ENCODE results near the gene GPR78. TPM values are rescaled to one million over a fixed set of nuclear protein-coding genes. Genes with fewer than 3 reads are reported as not detected.

The GPR78 gene
- total RNA-seq, 2 donors from 2014 or later, result not detected

DNA sequence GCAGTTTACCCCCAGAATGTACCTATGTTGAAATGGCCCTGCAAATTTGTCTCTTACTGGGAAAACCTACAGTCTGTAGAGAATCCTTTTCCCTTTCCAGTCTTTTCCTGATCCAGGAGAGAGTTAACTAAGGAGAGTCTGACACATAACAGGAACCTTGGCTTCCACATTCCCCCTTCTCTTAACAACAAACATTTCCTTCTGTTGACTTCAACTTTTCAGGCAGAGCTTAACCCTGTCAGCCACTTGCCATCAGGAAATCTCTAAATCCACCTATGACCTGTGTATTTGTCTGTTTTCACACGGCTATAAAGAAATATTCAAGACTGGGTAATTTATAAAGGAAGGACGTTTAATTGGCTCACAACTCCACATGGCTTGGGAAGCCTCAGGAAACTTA is 45.6 kb upstream of the GPR78 start:
- H3K36me3 ChIP-seq (replicated peaks in 1 of 2; ENCODE audit: insufficient read depth in 1 of 2, low read depth in 2 of 2), result no peaks in the 10 kb centered on the region
- H3K9me3 ChIP-seq, result no peaks in the 10 kb centered on the region
- no peak overlapping the region for H3K4me3 ChIP-seq
- peak overlapping the region; percentile 82 to 97 (median 94) for H3K27ac ChIP-seq
- no peaks in the 10 kb centered on the region for H3K27me3 ChIP-seq
- DNase-seq, result no peak
- TF ChIP-seq, protein P1, sequence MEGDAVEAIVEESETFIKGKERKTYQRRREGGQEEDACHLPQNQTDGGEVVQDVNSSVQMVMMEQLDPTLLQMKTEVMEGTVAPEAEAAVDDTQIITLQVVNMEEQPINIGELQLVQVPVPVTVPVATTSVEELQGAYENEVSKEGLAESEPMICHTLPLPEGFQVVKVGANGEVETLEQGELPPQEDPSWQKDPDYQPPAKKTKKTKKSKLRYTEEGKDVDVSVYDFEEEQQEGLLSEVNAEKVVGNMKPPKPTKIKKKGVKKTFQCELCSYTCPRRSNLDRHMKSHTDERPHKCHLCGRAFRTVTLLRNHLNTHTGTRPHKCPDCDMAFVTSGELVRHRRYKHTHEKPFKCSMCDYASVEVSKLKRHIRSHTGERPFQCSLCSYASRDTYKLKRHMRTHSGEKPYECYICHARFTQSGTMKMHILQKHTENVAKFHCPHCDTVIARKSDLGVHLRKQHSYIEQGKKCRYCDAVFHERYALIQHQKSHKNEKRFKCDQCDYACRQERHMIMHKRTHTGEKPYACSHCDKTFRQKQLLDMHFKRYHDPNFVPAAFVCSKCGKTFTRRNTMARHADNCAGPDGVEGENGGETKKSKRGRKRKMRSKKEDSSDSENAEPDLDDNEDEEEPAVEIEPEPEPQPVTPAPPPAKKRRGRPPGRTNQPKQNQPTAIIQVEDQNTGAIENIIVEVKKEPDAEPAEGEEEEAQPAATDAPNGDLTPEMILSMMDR (IDR thresholded peaks at IDR 0.05), result no peak
- no peak for TF ChIP-seq POLR2A (IDR thresholded peaks at IDR 0.05)
- H3K4me1 ChIP-seq, result peaks cover 66% of the 10 kb centered on the region
- intact Hi-C loops (cut with DNase I), result no loop called here
- ATAC-seq, result peak; percentile 19
- 5 to 8% methylated on average over 2 of the region's 2 CpGs for WGBS, 2 donors

DNA sequence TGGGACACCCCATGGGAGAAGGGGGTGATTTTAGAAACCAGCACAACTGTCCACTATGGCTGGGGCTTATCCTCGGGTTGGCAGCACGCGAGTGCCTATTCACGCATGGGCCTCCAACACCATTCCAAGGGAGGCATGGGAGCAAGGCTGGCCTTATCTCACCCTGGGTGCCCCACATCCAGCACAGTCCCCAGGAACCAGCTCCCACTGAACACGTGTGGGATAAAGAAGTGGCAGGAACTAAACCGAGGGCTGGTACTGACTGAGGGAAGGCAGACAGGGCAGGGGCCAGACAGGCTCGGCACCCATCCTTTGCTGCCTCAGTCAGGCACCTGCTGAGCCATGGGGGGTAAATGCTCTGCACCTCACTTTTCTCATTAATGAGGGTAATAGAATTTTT is 43.7 kb upstream of the GPR78 start:
- ATAC-seq (no peak), DNase-seq (no peak)
- H3K36me3 ChIP-seq (replicated peaks in 1 of 2; ENCODE audit: insufficient read depth in 1 of 2, low read depth in 2 of 2), result no peaks in the 10 kb centered on the region
- TF ChIP-seq POLR2A (IDR thresholded peaks at IDR 0.05), result no peak
- TF ChIP-seq, protein P1 (IDR thresholded peaks at IDR 0.05), result no peak
- no peak overlapping the region for H3K4me3 ChIP-seq
- H3K27ac ChIP-seq, result peak overlapping the region in 3 of 4 donors; percentile 50 to 93 (median 84)
- H3K27me3 ChIP-seq, result no peaks in the 10 kb centered on the region
- H3K9me3 ChIP-seq, result no peaks in the 10 kb centered on the region
- intact Hi-C loops (cut with DNase I), result no loop called here
- H3K4me1 ChIP-seq, result peaks cover 66% of the 10 kb centered on the region
- WGBS, 2 donors, result 88 to 94% methylated on average over 6 to 7 of the region's 7 CpGs

- no peaks in the 10 kb centered on the region for H3K9me3 ChIP-seq
- peak overlapping the region; percentile 36 to 93 (median 67) for H3K27ac ChIP-seq
- H3K36me3 ChIP-seq (replicated peaks in 1 of 2; ENCODE audit: insufficient read depth in 1 of 2, low read depth in 2 of 2), result no peaks in the 10 kb centered on the region
- TF ChIP-seq, protein P1 (IDR thresholded peaks at IDR 0.05), result no peak
- no peak for TF ChIP-seq POLR2A (IDR thresholded peaks at IDR 0.05)
- intact Hi-C loops (cut with DNase I), result no loop called here
- peak; percentile 62 for ATAC-seq
- H3K27me3 ChIP-seq, result no peaks in the 10 kb centered on the region
- DNase-seq, result peak; percentile 73 to 87 (median 78)
- H3K4me1 ChIP-seq, result peaks cover 66% of the 10 kb centered on the region
- no peak overlapping the region for H3K4me3 ChIP-seq
- 28 to 34% methylated on average over 9 of the region's 9 CpGs for WGBS, 2 donors
These were observed 43.1 kb upstream of the GPR78 start for GRCh38 chr4:8537041-8537461.

- 85 to 94% methylated on average over 5 to 11 of the region's 12 CpGs for WGBS, 2 donors
- H3K9me3 ChIP-seq, result no peaks in the 10 kb centered on the region
- peak overlapping the region; percentile 43 to 93 (median 67) for H3K27ac ChIP-seq
- peaks cover 60% of the 10 kb centered on the region for H3K4me1 ChIP-seq
- intact Hi-C loops (cut with DNase I), result no loop called here
- no peaks in the 10 kb centered on the region for H3K27me3 ChIP-seq
- no peaks in the 10 kb centered on the region for H3K36me3 ChIP-seq (replicated peaks in 1 of 2; ENCODE audit: insufficient read depth in 1 of 2, low read depth in 2 of 2)
- no peak for DNase-seq
- ATAC-seq, result no peak
- H3K4me3 ChIP-seq, result no peak overlapping the region
- TF ChIP-seq, protein P1 (IDR thresholded peaks at IDR 0.05), result no peak
- TF ChIP-seq POLR2A (IDR thresholded peaks at IDR 0.05), result no peak
These were observed 42.0 kb upstream of the GPR78 start for GRCh38 chr4:8538076-8538702.
